ENCODE data around the gene COL20A1.

Gene COL20A1

DNA sequence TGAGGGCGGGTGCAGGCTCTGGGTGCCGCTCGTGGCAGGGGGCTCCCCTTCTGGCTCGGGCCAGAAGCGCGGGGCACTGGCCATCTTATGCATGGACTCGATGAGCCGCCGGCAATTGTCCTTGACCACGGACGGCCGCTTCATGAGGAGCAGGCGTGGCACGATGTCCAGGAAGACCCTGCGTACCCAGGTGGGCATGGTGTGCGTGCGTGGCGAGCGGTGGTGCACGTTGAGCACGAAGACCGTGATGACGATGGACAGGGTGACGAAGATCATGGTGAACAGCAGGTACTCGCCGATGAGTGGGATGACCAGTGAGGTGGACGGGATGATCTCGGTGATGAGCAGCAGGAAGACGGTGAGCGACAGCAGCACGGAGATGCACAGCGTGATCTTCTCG lies 57.2 kb downstream of the COL20A1 start:
- no peak for DNase-seq (ENCODE audit: low read depth in 2 of 2)

DNA sequence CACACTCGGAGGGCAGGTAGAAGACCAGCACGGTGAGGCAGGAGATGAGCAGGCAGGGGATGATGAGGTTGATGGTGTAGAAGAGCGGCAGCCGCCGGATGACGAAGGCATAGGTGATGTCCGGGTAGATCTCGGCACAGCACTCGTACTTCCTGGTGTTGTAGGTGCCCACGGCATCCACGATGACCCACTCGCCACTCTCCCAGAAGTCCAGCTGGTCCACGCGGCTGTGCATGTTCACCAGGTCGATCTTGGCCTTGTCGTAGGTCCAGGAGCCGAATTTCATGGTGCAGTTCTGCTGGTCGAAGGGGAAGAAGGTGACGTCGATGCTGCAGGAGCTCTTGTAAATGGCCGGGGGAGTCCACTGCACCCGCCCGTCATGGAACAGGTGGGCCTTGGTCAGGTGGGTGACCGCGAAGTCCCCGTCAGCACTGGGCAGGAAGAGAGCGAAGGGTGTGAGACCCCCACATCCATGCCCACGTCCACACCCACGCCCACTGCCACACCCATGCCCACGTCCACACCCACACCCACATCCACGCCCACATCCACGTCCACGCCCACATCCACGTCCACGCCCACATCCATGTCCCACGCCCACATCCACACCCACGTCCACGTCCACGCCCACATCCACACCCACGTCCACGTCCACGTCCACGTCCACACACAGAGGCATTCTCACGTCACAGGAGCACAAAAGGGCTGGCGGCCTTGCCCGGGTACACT lies 57.8 kb downstream of the COL20A1 start:
- no peak for DNase-seq (ENCODE audit: low read depth in 2 of 2)

- no peak for DNase-seq (ENCODE audit: low read depth in 2 of 2)
Observed at GRCh38 chr20:63351326-63351700, 58.3 kb downstream of the COL20A1 start.

DNA sequence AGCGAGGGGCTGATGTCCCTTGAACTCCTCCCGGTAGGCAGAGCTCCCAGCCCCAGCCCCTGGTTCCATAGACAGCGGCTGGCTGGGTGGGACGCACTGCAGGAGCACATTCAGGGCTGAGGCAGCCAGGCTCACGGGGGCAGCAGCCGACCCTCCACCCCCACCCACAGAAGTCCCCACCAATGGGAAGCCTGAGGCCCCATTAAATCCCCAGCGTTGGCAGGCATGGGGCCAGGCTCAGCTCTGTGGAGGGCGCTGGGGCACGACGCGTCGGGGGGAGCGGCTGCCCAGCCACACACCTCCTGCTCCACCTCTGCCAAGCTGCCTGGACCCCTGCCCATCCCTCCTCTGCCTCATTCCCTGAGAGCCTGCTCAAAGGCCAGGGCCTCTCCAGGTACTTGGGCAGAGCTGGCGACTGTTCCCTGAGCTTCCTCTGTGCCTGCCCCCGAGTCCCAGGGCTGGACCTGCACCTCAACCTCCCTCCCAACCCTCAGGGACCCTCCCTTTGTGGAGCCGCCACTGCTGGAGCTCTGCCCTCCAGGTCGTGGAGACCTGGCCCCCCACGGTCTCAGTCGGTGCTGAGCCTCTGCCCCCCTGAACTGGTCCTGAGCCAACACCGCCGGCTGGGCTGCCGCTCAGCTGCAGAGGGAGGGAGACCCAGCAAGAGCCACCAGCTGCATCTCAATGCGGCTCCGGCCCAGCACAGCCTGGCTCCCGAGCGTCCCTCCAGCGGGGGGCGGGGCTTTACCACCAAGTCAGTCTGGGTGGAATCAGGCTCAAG lies 59.0 kb downstream of the COL20A1 start:
- DNase-seq (ENCODE audit: low read depth in 2 of 2) = no peak

DNA sequence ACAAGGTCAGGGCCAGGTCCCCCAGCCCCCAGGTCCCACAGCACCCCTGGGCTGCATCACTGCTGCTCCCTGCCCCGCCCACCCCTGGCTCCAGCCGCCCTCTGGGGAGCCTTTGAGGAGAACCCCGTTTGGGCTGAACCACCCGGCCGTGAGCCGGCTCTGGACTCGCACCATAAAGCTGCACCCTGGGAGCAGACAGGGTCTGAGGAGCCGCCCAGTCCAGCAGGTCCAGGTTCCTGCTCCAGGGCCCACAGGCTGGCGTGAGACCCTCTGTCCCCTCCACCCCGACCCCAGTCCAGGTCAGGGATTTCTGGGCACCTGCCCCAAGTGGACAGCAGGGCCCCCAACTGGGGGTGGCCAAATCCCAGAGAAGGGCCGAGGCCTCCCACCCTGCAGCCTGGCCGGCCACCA lies 59.8 kb downstream of the COL20A1 start:
- DNase-seq (ENCODE audit: low read depth in 2 of 2) = no peak

- no peak for DNase-seq (ENCODE audit: low read depth in 2 of 2)
Observed at GRCh38 chr20:63354636-63355350, 61.8 kb downstream of the COL20A1 start.

DNA sequence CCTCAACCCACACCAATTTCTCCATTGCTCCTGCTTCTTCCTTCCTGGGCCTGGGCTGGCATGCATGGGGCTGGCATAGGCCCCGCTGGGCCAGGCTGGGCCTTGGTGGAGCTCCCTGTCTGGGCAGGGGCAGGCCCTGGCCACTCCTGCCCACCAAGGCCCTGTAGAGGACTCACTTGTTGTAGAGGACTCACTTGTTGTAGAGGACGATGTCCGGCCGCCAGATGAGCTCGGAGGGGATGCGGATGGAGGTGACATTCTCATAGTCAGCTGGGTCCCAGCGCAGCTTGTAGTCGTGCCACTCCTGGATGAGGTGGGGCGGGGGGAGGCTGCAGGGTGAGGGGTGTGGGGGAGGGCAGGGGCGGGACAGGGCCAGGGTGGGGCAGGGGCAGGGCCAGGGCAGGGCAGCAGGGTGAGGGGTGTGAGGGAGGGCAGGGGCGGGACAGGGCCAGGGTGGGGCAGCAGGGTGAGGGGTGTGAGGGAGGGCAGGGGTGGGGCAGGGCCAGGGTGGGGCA lies 62.9 kb downstream of the COL20A1 start:
- DNase-seq (ENCODE audit: low read depth in 2 of 2) = no peak

DNA sequence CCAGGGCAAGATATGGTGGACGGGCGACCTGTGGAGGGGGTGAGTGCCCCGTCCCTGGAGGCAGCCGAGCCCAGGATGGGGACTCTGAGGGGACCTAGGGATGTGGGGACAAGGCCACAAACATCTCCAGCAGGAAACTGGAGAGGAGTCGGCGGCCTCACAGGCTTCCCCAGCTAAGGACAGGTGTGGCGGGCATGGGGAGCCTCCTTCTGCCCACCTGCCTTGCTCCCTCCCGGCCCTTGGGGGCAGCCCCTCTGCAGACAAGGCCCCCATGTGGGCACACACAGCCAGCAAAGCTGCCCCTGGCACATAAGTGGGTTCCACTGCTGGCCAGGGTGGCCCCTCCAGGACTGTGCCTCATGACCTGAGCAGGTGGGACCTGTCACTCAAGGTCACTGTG lies 63.5 kb downstream of the COL20A1 start:
- DNase-seq (ENCODE audit: low read depth in 2 of 2) = no peak

DNA sequence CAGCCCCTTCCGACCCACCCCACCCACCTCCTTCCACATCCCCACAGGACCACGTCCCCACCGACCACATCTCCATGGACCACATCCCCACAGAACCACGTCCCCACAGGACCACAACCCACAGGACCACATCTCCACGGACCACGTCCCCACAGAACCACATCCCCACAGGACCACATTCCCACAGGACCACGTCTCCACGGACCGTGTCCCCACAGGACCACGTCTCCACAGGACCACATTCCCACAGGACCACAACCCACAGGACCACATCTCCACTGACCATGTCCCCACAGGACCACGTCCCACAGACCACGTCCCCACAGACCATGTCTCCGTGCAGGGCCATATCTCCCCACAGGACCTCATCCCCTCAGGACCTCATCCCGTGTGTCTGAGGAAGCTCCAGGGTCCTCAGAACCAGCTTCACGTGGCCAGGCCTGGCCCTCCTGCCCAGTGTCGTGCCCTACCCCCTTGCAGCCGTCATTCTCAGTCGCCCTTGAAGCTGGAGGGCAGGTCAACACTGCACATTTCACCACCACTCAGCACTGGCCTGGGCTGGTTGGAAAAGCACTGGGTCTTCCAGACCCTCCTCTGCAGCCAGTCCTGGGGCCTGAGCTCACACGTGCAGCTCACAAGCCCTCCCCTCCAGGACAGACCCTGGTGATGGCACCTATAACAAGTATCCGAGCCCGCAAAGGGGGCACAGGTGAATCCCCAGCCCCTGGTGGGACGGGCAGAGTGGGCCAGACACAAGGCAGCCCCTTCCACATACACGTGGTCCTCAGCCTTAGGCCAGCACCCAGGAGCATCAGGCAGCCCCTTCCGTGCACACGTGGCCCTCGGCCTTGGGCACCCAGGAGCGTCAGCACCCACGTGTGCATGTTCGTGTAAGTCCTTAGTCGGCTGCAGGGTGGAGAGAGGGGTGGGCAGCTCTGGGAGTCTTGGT lies 64.2 kb downstream of the COL20A1 start:
- no peak for DNase-seq (ENCODE audit: low read depth in 2 of 2)

GRCh38 chr20:63357921-63358905 lies 65.2 kb downstream of the COL20A1 start:
- DNase-seq (ENCODE audit: low read depth in 2 of 2) = no peak

DNA sequence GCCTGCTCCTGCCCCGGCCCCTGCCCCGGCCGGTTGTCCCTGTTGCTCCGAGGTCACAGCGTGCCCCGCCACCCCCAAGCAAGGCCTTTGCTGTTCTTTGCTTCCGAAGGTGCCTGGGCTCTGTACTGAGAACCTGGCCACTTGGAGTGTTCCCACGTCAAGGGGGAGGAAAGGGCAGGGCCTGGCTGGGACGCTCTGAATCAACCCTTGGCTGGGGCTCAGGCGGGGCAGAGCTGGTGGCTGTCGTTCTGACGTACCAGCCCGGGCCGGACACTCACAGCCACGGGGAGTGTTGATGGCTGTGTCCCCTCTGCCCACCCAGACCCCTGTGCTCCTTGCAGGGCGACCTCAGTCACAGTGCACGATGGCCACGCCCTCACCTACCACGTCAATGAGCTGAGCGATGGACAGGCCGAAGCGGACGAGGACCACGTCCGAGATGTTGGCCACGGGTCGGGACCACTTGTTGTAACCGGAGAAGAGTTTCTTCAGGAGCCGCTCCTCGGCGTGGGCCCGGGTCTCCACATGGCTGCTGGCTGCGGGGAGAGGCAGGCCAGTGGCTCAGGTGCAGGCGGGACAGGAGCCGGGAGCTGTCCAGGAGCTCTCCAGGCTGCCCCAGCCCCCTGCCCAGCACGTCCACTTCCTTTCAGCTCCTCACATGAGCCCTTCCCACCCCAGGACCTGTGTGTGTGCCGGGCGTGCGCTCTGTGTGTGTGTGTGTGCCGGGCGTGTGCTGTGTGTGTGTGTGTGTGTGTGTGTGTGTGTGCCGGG lies 66.4 kb downstream of the COL20A1 start:
- DNase-seq (ENCODE audit: low read depth in 2 of 2) = no peak

- no peak for DNase-seq (ENCODE audit: low read depth in 2 of 2)
Observed at GRCh38 chr20:63359937-63360849, 67.2 kb downstream of the COL20A1 start.

DNA sequence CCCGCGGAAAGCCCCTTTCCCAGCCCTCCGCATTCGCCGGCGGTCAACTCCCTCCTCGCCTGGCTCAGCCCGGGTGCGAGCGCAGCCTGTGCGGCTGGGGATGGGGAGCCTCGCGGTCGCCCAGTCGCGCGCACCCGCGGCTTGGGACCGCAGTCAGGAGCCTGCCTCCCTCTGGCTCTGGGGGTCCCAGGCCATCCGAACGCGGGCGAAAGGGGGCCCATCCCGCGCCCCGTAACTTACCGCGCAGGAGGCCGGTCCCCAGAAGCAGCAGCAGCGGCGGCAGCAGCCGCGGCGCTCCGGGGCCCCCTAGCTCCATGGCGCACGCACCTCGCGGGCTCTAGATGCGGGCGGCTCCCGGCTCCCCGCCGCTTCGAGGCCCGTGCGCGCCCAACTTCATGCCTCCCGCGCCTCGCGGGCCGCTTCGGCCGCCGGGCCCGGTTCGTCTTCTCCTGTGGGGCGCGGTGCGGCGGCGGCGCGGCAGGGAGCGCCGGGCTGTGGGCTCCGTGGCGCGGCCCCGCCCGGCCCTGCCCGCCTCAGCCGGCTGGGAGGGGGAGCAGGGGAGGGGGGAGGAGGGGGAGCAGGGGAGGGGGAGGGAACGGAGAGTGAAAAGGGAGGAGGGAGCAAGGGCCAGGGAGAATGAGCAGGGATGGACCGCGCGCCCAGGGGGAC lies 68.0 kb downstream of the COL20A1 start, which contains the start of gene CHRNA4:
Gene CHRNA4 (minus strand): TSS at position 500 of the 669 bp plus-strand sequence. CDS start 184 bp downstream, at position 316.
- DNase-seq (ENCODE audit: low read depth in 2 of 2) = no peak

DNA sequence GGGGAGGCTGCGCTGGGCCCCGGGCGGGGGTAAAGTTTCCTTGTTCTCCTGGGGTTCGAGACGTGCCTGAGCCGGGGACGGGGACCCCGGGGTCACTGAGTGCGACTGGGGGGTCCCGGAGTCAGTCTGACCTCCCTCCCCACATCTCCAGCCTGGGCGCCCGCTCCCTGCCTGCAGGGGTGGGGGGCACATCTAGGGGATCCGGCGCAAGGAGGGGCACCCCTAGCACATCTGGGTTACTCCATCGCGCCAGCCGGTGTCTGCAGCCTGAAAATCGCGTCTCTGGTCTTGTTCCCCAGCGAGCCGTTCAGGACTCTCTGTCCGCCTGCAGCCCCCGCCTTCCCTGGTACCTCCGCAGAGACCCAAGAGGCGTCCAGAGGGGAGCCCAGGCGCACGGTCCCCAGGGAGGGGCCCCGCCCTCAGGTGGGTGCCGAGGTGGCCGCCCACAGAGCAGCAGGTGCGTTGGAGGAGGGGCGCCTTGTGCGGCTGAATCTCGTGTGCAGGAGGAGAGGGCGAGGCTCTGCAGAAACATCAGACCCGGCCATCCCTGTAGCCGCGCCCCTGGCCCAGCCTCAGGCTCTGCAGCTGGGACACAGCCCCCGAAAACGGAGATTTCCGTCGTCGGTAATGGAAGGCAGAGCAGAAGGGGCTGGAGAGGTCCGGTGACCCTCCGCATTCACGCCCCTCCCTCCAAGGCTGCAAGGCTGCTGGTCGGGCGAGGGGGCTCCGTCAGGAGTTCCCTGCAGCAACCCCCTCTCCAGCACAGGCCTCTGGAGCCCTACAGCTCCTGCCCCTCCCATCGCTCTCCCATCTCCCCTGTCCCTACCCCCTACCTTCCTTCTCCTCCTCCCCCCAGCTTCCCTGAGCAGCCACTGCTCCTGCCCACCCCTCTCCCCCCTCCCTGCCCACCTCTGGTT lies 68.8 kb downstream of the COL20A1 start:
- DNase-seq (ENCODE audit: low read depth in 2 of 2) = no peak

- DNase-seq (ENCODE audit: low read depth in 2 of 2) = no peak
Observed at GRCh38 chr20:63362436-63363009, 69.5 kb downstream of the COL20A1 start.

All from stimulated activated CD8-positive, alpha-beta memory T cell treated with anti-CD3 and anti-CD28 coated beads, Interleukin-2, amount 100 ng/mL, for 1 hour (primary cell).